HG03558 (cell line): ENCODE data around the gene S100A3.
"Not testable (repeated sequence)": the region's sequence is repeated elsewhere in the genome, so short reads cannot be mapped to it uniquely, and the experiment has no call there.

Source experiments
- ATAC-seq: cut with Tn5 transposase; IDR thresholded peaks from one replicate; pipeline ENCODE4 v1.9.1; 2021; ENCODE audit warnings: moderate number of reproducible peaks; ENCODE audit not compliant: unreplicated experiment; ENCODE audit errors: extremely low read depth

Gene S100A3

DNA sequence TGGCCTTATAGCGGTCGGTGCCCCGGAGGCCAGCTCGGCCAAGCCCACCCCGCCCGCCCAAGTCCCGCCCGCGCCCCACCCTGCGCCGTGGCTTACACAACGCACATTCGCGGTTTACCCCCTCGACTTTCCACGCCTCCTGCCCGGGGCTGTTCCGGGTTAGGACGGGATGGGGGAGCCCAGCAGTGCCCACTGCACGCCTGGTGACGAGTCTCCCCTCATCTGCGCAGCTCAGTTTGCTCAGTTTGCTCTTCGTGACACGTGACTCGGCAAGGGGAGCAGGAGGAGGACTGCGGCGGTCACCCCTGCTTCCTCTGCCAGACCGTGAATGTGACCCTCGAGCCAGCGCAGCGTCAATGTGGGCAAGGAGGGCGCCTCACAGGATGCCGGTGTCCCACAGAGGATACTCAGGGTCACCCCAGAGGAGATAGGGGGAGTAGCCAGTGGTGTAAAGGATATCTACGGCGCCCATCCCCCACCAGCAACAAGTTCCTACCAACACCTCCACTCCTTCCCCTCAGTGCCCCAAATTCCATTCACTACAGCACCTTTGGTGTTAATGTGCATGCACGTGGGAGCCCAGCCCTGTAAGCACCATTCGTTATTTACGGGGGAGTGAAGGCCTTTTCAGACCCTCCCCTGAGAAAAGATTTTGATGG is 12.9 kb downstream of the S100A3 start:
- ATAC-seq = no peak

DNA sequence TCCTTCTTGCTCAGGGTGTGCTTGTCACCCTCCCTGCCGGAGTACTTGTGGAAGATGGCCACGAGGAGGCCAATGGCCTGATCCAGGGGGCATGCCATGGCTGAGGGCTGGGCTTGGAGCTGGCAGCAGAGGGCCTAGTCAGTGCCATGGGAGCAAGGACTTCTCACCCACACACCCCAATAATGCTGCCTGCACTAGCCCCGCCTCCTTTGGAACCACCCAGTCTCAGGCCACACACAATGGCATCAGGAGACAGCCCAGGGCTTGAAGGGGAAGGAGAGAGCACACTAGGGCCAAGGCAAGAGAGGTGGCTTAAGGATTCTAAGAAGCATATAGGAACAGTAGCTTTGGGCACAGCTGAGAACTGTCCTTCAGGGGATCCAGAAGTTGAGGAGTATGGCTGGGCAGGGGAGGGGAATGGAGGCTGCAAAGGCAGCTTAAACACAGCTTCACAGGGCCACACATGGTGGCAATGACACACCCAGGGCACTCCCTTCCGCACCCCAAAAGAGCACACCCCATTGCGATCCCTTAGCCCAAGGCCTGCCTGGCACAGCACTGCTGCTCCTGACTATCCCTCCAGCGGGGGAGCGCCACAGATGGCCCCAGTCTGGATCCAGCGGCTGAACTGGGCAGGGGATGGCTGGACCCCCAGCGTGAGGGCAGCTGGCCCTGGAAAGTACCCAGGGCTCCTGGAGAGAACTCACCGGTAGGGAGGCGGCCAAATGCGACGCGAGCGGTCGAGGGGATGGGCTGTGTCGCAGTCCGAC is 13.6 kb downstream of the S100A3 start, which contains the start of gene S100A6:
Gene S100A6, minus strand, starts transcription at position 750 of the 770 bp plus-strand sequence. Its CDS starts 652 bp downstream, at position 98.
- ATAC-seq = no peak

DNA sequence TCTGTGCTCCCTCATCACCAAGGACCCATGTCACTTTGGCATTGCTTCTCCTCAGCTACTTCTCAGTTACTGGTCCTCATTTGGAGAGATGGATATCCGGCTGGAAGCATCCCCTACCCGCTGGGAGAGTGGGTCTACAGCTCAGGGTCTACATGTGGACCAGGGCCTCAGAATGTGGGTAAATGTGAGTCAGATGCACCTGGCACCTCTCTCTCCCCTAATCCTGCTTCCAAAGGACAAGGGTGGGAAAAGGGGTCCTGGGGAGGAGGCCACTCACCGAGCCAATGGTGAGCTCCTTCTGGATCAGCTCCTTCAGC is 14.2 kb downstream of the S100A3 start:
- no peak for ATAC-seq

DNA sequence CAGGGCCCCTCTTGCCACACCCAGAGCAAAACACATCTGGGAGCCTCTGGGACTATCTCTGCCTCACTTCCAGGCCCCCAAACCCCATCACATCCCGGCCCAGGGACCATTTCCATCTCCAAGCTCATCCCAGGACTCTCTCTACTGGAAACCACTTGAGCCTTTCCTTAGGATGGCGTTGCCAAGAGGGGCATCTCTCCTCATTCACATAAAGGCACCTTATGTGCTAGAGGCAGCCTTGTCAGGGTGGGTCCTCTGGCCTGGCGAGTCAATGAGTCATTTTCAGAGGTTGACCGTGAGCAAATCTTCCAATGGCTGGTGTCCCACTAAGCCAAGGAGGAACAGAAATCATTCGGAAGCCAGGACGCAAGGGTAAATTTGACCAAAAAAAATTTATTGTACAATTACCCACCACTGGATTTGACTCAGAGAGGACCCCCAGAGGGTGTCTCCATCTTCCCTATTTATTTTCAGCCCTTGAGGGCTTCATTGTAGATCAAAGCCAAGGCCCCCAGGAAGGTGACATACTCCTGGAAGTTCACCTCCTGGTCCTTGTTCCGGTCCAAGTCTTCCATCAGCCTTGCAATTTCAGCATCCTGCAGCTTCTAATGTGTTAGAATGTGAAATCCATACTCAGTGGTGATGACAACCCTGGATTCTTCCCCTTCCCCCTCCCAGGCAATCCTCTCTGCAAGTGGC is 14.7 kb downstream of the S100A3 start:
- no peak for ATAC-seq

DNA sequence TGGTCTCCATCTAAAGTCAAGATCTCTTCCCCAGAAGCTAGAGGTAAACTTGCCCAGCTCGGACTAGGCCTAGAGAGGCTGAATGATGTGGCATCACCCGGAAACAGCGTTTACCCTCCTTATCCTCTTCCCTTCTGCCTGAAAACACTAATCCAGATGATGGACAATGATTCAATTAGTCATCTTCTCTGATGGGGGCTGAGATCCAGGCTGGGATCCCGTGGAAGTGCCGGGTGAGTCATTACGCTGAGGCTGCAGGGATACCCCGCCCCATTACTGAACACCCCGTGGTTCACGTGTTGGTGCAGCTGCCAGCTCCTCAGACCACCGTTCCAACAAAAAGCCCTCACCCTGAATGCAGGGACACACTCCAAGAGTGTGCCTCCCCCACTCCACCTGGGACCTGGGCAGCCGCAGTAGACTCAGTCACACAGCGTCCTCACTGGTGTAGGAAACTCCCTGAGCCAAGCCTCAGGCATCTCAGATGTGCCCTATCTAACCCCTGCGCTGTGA is 15.3 kb downstream of the S100A3 start:
- no peak for ATAC-seq

DNA sequence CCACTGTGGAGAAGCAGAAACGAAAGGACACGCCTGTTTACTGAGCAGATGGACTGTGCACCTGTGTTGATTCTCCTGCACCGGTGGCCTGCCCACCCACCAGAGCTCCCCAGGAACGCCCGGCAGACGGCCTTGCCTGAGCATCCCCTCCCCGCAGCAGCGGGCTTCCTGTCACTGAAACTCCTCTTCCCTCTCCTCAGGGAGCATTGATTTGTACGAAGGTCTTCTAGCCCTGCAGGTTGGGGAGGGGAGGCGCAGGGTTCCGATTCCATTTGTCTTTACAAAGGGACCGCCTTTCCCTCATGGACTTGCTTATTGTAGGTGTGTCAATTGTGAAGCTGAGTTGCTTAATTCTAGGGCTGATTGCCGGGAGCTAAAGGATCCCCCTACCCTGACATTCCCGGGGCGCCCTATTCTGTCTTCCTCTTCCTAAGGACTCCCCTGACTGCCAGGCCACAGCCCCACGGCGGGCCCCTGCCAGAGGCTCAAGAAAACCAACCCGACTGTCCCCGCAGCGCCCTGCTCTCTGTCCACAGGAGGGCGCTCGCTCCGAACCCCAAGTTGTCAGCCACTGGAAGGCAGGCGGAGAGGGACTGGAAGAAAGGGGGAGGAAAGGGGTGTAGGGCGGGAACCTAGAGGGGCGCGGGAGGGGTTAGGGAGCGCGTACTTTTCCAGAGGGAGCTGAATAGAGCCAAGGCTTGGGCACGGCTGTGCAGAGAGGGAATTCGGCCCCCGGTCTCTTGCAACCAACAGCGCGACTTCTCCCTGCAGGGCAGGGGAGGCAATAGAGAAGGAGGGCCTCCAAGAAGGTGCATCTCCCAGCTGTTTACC is 16.1 kb downstream of the S100A3 start:
- ATAC-seq = no peak

DNA sequence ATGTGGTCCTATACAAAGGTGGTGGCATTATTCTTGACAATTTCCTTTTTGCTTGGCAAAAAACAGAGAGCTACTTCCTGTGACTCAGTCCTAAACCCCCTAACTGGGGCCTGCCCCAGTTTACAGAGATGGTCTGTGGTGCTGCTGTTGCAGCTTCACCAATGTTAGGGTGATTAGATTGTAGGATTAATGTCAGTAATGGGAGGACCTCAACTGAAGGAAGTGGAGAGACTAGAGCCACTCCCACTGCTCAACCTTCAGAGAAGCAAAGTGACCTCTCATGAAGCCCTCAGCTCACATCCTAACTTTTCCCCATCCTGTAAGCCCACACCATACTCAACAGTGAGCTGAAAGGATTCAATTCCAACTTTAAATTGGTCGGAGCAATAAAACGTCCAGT is 16.9 kb downstream of the S100A3 start:
- ATAC-seq = no peak

DNA sequence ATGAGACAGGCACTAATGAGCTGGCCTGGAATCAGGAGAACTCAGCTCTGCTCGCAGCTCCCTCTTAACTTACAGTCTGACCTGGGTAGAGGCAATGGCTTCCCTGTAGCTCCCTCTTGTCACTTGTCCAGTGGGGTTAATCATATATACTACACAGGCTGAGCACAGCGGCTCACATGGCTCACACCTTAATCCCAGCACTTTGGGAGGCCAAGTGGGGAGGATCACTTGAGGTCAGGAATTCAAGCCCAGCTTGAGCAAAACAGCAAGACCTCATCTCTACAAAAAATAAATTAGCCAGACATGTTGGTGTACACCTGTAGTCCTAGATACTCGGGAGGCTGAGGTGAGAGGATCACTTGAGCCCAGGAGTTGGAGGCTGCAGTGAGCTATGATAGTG is 17.4 kb downstream of the S100A3 start:
- no peak for ATAC-seq

DNA sequence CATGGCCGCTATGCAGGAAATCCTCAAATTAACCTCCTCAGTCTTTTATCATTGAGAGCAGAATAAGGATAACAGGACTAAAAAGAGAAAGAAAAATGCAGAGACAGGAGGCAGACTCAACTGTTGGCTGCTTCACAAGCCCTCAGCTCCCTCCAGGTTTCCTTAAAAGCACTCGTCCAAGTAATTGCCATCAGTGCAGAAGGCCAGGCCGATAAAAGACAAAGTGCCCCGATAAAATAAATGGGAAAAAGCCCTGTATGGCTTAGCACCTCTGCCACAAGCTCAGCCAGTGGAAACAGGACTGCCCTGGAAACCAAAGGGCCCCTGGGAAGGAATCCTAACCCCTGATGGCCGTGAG is 21.4 kb downstream of the S100A3 start:
- ATAC-seq = no peak

DNA sequence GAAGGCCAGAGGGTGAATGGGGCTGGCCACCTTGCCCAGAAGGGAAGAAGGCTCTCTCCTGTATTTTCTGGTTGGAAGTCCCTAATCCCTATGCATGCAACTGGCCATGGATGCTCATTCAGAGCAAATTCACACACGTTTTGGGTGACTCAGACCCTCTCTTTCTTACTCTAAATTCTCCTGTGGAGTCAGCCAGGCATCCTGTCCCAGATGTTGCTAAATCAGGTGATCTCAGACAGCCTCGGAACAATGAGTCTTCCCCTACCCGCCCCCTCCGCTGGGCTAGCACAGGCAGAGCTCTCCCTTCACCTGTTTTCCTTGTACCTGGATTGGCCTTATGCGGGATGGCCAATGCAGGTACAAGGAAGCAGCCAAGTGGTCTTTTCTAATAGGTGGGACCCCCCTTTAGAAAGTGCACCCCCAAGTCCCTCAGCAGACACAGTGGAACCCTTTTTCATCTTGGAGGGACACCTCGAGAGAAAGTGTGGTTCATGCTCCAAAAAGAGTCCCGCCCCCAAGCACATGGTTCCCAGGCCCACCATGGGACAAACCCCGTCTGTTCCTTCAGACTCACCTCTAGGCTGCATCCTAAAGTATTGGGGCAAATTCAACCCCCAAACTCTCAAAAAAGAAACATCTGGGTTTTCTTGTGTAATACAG is 21.9 kb downstream of the S100A3 start:
- no peak for ATAC-seq

DNA sequence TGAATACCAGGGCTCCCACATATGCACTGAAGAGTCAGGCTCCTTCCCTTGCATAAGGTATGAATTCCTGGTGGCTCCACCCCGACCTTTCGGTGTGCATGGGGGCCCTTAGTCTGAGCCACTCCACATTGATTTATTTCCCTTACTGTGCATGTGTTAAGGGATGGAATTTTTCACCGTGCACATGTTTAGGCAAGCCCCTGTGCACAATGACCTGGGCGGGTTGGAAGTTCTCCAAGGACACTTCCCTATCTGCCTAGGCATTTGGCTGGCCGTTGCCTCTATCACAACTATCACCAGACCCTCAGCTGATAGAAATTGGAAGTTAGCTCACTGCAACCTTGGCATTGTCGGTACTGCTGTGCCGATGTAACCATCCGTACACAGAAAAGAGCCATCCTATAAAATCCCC is 22.9 kb downstream of the S100A3 start:
- no peak for ATAC-seq

DNA sequence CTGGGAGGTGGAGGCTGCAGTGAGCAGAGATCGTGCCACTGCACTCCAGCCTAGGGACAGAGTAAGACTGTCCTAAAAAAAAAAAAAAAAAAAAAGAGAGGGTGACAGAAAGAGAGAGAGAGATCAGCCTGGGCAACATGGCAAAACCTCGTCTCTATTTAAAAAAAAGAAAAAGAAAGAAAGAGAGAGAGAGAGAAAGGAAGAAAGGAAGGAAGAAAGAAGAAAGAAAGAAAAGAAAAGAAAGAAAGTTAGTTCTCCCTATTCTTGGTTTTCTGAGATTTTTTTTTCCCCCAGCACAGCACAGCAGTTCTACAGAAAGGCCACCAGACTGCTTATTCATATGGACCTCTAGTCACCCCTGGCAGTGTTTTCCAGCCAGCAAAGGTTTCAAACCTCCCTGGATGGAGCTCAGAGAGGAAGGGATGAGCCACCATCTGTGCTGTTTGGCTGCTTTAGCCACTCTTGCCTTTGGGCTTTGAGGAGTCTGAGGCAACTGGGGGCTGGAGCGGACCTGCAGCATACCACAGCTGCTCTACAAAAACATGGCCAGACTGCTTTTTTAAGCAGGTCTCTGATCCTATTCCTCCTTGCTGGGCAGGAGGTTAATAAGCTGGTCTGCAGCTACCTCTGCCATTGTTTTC is 23.9 kb downstream of the S100A3 start:
- ATAC-seq = no peak

DNA sequence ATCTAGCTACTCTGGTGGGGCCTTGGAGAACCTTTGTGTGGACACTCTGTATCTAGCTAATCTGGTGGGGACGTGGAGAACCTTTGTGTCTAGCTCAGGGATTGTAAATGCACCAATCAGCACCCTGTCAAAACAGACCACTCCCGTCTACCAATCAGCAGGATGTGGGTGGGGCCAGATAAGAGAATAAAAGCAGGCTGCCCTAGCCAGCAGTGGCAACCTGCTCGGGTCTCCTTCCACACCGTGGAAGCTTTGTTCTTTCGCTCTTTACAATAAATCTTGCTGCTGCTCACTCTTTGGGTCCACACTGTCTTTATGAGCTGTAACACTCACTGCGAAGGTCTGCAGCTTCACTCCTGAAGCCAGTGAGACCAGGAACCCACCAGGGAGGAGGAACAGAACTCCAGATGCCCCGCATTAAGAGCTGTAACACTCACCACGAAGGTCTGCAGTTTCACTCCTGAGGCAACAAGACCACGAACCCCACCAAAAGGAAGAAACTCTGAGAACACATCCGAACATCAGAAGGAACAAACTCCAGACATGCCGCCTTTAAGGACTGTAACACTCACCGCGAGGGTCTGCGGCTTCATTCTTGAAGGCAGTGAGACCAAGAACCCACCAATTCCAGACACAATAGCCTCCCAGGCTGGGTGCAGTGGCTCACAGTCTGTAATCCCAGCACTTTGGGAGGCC is 26.6 kb downstream of the S100A3 start:
- not testable (repeated sequence) for ATAC-seq

DNA sequence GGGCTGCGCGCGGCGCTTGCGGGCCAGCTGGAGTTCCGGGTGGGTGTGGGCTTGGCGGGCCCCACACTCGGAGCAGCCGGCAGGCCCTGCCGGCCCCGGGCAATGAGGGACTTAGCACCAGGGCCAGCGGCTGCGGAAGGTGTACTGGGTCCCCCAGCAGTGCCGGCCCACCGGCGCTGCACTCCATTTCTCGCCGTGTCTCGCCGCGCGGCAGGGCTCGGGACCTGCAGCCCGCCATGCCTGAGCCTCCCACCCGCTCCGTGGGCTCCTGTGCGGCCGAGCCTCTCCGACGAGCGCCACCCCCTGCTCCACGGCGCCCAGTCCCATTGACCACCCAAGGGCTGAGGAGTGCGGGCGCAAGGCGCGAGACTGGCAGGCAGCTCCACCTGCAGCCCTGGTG is 27.2 kb downstream of the S100A3 start:
- ATAC-seq = not testable (repeated sequence)

DNA sequence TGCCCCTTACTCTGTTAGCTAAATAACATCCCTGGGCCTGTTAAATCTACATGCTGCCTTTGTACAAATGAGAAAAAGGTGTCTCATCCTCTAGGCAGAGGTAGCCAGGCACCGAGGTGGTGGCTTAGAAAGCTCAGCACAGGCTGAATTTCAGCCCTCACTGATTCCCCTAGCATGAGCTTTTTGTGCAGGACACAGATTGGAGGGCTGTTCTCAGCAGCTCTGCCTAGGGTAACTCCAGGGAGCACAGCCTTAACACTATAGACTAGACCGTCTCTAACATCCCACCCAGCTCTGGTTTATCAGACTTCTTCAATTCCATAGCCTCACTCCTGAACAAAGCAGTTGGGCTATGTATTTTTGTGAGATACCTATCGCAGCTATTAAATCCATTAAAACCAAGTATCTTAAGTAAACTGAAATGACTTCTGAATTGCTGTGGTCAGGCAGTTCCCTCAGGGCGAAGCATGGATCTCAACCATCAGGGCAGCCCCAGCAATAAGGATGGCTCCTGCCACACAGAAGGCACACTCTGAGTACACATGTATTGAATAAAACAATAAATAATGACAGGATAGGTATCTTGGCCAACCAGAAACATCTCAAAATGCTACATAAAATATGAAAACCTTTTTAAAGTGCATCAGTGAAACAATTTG is 28.1 kb downstream of the S100A3 start:
- no peak for ATAC-seq

DNA sequence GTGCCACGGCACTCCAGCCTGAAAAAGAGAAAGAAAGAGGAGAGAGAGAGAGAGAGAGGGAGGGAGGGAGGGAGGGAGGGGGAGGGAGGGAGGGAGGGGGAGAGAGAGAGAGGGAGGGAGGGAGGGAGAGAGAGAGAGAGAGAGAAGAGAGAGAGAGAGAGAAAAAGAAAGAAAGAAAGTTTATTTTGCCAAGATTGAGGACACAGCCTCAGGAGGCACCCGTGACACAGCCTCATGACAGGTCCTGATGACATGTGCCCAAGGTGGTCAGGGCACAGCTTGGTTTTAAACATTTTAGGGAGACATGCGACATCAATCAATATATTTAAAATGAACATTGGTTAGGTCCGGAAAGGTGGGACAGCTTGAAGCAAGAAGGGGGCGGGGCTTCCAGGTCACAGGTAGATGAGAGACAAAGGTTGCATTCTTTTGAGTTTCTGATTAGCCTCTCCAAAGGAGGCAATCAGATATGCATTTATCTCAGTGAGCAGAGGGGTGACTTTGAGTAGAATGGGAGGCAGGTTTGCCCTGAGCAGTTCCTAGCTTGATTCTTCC is 28.8 kb downstream of the S100A3 start:
- ATAC-seq = not testable (repeated sequence)

DNA sequence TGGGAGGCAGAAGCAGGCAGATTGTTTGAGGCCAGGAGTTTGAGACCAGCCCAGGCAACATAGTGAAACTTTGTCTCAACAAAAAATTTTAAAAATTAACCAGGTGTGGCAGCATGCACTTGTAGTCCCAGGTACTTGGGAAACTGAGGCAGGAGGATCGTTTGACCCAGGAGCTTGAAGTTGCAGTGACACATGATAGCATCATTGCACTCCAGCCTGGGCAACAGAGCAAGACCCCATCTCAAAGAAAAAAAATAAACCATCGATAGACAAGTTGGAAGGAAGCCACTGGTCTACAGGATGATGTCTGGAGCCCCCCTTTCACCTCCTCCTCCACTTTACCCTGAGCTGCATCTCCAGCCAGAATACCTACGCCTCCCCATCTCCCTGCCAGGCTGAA is 29.8 kb downstream of the S100A3 start:
- ATAC-seq = no peak
